Stimulated activated memory B cell treated with anti-CD40 and anti-IgM and Interleukin-4, amounts not matched to agents 10 μg/mL and 1 μg/mL and 100 μg/mL, for 72 hours (primary cell): ENCODE results near the gene SSR4.

Experiments
- ATAC-seq: fragments of 150-1000 bp; cut with Tn5 transposase; 2 replicates; pipeline ENCODE4 v1.10.0; 2021
- H3K27ac Mint-ChIP-seq: one replicate; pipeline ENCODE4 v1.8.0; 2022; ENCODE audit warnings: mild to moderate bottlenecking, mixed read lengths
- H3K27me3 Mint-ChIP-seq: one replicate; pipeline ENCODE4 v1.8.0; 2022; ENCODE audit warnings: mixed read lengths
- H3K36me3 Mint-ChIP-seq: one replicate; pipeline ENCODE4 v1.8.0; 2022; ENCODE audit warnings: mixed read lengths
- H3K4me1 Mint-ChIP-seq: one replicate; pipeline ENCODE4 v1.8.0; 2022; ENCODE audit warnings: mixed read lengths
- H3K4me3 Mint-ChIP-seq: one replicate; pipeline ENCODE4 v1.8.0; 2022; ENCODE audit warnings: mild to moderate bottlenecking, moderate library complexity, mixed read lengths
- H3K9me3 Mint-ChIP-seq: one replicate; pipeline ENCODE4 v1.8.0; 2022; ENCODE audit warnings: mixed read lengths

SSR4 gene

DNA sequence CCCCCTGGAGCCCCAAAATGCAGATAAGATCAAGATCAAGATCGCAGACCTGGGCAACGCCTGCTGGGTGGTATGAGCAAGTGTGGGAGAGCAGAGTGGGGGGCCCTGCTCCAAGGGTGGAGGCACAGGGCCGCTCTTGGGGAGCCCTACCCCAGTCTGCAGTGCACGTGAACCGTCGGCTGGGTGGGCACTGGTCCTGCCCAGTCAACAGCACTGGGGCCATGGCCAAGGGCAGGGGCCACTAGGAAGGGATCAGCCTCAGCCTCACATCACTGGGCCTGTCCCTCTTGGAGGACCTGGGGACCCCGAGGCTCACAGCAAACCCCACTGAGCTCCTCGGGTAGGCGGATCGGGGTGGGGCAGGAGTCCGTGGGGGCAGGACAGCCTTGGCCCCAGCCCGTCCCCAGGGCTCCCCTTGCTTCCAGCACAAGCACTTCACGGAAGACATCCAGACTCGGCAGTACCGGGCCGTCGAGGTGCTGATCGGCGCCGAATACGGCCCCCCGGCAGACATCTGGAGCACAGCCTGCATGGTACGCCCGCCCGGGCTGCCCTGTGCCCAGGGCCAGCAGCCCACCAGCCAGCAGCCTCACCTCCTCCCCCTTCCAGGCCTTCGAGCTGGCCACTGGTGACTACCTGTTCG, 10.0 kb upstream of the SSR4 start:
- no peak for ATAC-seq
- Mint-ChIP-seq H3K27ac (no peak overlapping the region), H3K4me1 (peaks cover 9% of the 10 kb centered on the region), H3K9me3 (no peaks in the 10 kb centered on the region), H3K27me3 (peaks cover 12% of the 10 kb centered on the region), H3K36me3 (peaks cover 11% of the 10 kb centered on the region), H3K4me3 (no peak overlapping the region)

DNA sequence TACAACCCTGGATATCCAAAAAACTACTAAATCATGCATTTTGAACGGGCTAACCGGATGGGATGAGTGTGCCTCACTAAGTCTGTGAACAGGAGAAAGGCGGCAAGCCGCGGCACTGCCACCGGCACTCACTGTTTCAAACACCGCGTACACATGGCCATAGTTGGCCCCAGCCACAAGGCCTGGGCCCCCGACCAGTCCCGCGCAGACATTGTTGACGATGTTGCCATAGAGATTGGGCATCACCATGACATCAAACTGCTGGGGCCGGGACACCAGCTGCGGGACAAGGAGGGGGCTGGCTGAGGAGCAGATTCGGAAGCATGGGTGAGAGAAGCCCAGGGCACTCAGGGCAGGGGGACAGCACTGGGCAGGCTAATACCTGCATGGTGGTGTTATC, 7.8 kb upstream of the SSR4 start:
- no peak for ATAC-seq
- H3K9me3 Mint-ChIP-seq = no peaks in the 10 kb centered on the region
- no peak overlapping the region for H3K4me3 Mint-ChIP-seq
- peaks cover 11% of the 10 kb centered on the region for H3K36me3 Mint-ChIP-seq
- no peak overlapping the region for H3K27ac Mint-ChIP-seq
- no peaks in the 10 kb centered on the region for H3K27me3 Mint-ChIP-seq
- no peaks in the 10 kb centered on the region for H3K4me1 Mint-ChIP-seq

DNA sequence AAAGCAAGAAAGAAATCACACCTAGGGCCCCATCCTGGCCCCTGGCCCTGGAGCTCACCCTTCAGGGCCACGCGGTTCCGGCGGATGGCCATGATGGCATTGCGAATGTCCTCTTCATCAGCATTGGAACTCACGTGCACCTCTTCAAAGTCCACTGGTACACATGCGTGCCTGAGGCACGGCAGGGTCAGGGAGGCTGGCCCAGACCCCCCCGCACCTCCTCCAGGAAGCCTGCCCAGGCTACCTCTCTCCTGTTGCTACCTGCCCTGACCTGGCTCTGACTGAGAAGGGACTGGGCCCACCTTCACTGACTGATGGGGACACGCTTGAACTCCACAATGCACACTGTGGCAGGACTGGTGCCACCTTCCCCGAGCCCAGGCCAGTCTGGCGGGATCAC, 4.8 kb upstream of the SSR4 start:
- H3K27me3 Mint-ChIP-seq = no peaks in the 10 kb centered on the region
- no peak overlapping the region for H3K27ac Mint-ChIP-seq
- peaks cover 5% of the 10 kb centered on the region for H3K36me3 Mint-ChIP-seq
- no peaks in the 10 kb centered on the region for H3K9me3 Mint-ChIP-seq
- H3K4me3 Mint-ChIP-seq = no peak overlapping the region
- peaks cover 8% of the 10 kb centered on the region for H3K4me1 Mint-ChIP-seq
- no peak for ATAC-seq

DNA sequence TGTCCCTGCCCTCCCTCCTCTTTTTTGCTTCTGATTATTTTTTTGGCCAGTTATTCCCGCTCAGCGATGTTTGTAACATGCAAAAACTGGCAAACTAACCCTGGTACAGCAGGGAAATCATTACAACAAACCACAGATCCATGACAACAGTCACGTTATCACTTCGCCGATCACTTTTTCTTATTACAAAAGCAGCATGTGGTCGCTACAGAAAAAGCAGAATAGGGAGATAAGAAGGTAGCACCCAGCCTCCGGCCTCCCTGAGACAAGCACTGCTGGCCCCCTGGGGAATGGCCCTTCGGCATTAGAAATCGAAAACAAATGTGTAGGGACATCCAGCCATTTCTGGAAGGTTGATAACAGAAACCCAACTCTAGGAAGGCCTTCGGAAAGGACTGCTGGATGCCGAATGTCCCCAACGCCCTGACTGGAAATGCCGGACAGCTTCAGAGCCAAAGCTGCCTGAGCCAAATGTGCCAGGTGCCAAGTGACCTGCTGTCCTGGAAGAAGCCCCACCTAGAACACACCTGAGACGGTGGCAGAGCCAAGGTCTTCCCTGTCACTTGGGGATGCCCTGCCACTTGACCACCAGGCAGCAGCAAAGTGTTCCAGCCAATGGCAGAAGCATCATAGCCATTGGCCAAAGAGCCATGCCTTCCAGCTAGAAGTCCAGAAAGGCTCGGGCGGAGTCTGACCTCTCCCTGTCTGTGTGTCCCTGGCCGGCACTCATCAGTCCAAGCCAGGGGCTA, 3.2 kb upstream of the SSR4 start:
- Mint-ChIP-seq H3K27me3 (no peaks in the 10 kb centered on the region), H3K9me3 (no peaks in the 10 kb centered on the region), H3K36me3 (no peaks in the 10 kb centered on the region), H3K4me1 (peaks cover 13% of the 10 kb centered on the region), H3K4me3 (no peak overlapping the region), H3K27ac (no peak overlapping the region)
- ATAC-seq = no peak

- Mint-ChIP-seq H3K27ac (no peak overlapping the region), H3K4me3 (no peak overlapping the region), H3K27me3 (no peaks in the 10 kb centered on the region), H3K9me3 (no peaks in the 10 kb centered on the region), H3K36me3 (no peaks in the 10 kb centered on the region), H3K4me1 (peaks cover 17% of the 10 kb centered on the region)
- no peak for ATAC-seq
Measured at GRCh38 chrX:153792368-153792767, 2.1 kb upstream of the SSR4 start.

DNA sequence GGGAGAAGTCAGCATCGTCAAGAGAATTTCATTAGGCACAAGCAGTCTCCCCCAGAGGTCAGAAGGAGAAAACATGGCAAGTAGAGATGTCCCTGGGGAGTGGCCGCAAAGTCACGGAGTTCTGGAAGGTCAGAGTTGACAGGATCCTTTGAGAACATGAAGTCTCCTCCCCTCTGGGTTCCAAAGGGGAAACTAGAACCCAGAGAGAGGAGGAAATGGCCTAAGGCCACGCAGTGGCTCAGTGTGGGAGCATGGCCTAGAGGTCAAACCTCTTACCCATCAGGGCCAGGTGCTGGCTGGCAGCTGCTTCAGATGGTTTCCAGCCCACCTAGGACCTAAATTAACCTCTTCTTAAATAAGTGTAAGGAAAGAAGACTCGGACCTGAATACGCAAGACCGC, 1.2 kb upstream of the SSR4 start:
- Mint-ChIP-seq H3K36me3 (peaks cover 4% of the 10 kb centered on the region), H3K9me3 (no peaks in the 10 kb centered on the region), H3K27me3 (no peaks in the 10 kb centered on the region), H3K4me1 (peaks cover 17% of the 10 kb centered on the region), H3K4me3 (peak overlapping the region; percentile 99), H3K27ac (peak overlapping the region; percentile 99)
- ATAC-seq = no peak

GRCh38 chrX:153794897-153795816, 689 bp downstream of the SSR4 start:
- Mint-ChIP-seq H3K4me1 (peaks cover 17% of the 10 kb centered on the region), H3K27me3 (no peaks in the 10 kb centered on the region), H3K9me3 (no peaks in the 10 kb centered on the region), H3K36me3 (peaks cover 13% of the 10 kb centered on the region), H3K27ac (peak overlapping the region; percentile 99), H3K4me3 (peak overlapping the region; percentile 99)
- peak; percentile 7 for ATAC-seq

- Mint-ChIP-seq H3K4me3 (no peak overlapping the region), H3K27me3 (no peaks in the 10 kb centered on the region), H3K9me3 (no peaks in the 10 kb centered on the region), H3K4me1 (peaks cover 17% of the 10 kb centered on the region), H3K36me3 (peaks cover 13% of the 10 kb centered on the region), H3K27ac (no peak overlapping the region)
- no peak for ATAC-seq
Measured at GRCh38 chrX:153797415-153798015, 3.0 kb downstream of the SSR4 start.

- H3K27me3 Mint-ChIP-seq = no peaks in the 10 kb centered on the region
- no peak overlapping the region for H3K4me3 Mint-ChIP-seq
- ATAC-seq = no peak
- no peaks in the 10 kb centered on the region for H3K9me3 Mint-ChIP-seq
- peaks cover 9% of the 10 kb centered on the region for H3K4me1 Mint-ChIP-seq
- H3K27ac Mint-ChIP-seq = no peak overlapping the region
- peaks cover 13% of the 10 kb centered on the region for H3K36me3 Mint-ChIP-seq
Measured at GRCh38 chrX:153799326-153799725, 4.9 kb downstream of the SSR4 start.

GRCh38 chrX:153800177-153800722, 5.8 kb downstream of the SSR4 start:
- no peak for ATAC-seq
- H3K36me3 Mint-ChIP-seq = peaks cover 13% of the 10 kb centered on the region
- no peak overlapping the region for H3K27ac Mint-ChIP-seq
- peaks cover 9% of the 10 kb centered on the region for H3K4me1 Mint-ChIP-seq
- H3K27me3 Mint-ChIP-seq = no peaks in the 10 kb centered on the region
- H3K9me3 Mint-ChIP-seq = no peaks in the 10 kb centered on the region
- H3K4me3 Mint-ChIP-seq = no peak overlapping the region

- Mint-ChIP-seq H3K4me3 (no peak overlapping the region), H3K9me3 (no peaks in the 10 kb centered on the region), H3K27ac (no peak overlapping the region), H3K27me3 (no peaks in the 10 kb centered on the region), H3K4me1 (peaks cover 9% of the 10 kb centered on the region), H3K36me3 (peaks cover 13% of the 10 kb centered on the region)
- no peak for ATAC-seq
Measured at GRCh38 chrX:153800746-153801145, 6.3 kb downstream of the SSR4 start.

DNA sequence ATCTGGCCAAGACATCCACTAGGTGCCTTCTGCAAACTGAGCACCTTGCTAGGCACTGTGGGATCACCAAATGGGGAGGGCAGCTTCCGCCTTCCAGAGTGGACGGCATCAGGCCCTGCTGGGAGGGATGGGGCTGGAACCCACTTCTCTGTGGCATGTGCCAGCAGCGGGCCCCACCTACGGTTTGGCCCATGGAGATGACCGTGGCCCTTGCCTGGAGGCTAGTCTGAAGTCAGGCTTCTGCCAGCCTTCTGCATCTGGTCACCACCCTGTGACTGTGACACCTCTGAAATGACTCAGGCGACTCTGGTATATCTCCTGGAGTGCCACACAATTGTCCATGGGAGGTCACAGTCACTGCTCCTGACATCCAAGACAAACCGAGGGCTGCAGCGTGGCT, 7.2 kb downstream of the SSR4 start:
- H3K27me3 Mint-ChIP-seq = no peaks in the 10 kb centered on the region
- H3K4me1 Mint-ChIP-seq = no peaks in the 10 kb centered on the region
- H3K4me3 Mint-ChIP-seq = no peak overlapping the region
- H3K9me3 Mint-ChIP-seq = no peaks in the 10 kb centered on the region
- H3K27ac Mint-ChIP-seq = no peak overlapping the region
- ATAC-seq = no peak
- peaks cover 13% of the 10 kb centered on the region for H3K36me3 Mint-ChIP-seq

DNA sequence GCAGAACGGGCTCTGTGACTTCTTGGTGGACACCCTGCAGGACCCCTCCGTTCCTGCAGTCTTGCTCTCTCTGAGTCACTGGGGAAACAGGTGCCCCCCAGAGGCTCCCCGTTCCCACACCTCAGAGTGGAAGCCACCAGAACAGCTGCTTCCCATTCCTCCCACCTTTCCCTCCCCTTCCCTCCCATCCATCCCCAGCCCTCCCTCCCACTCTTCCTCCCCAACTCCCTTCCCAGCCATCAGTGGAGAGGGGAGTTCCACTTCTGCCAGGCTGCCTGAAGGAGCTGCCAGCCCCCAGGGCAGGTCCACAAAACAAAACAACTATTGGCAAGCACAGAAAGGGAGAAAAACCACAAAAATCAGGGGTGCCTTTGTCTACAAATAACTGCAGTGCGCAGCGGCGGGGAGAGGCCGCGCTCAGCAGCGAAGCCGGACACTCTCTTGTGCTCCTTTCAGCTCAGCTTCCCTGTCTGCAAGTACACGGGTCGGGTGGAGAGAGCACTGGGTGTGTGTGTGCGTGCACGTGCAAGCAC, 8.1 kb downstream of the SSR4 start:
- no peak for ATAC-seq
- peaks cover 3% of the 10 kb centered on the region for H3K27me3 Mint-ChIP-seq
- H3K4me3 Mint-ChIP-seq = no peak overlapping the region
- no peaks in the 10 kb centered on the region for H3K9me3 Mint-ChIP-seq
- peaks cover 13% of the 10 kb centered on the region for H3K36me3 Mint-ChIP-seq
- no peaks in the 10 kb centered on the region for H3K4me1 Mint-ChIP-seq
- no peak overlapping the region for H3K27ac Mint-ChIP-seq

- H3K9me3 Mint-ChIP-seq = no peaks in the 10 kb centered on the region
- no peaks in the 10 kb centered on the region for H3K4me1 Mint-ChIP-seq
- H3K4me3 Mint-ChIP-seq = no peak overlapping the region
- H3K36me3 Mint-ChIP-seq = peaks cover 7% of the 10 kb centered on the region
- H3K27ac Mint-ChIP-seq = no peak overlapping the region
- H3K27me3 Mint-ChIP-seq = peaks cover 9% of the 10 kb centered on the region
- no peak for ATAC-seq
Measured at GRCh38 chrX:153803211-153804099, 9.0 kb downstream of the SSR4 start.
